GM08714 (cell line): ENCODE measurements around the gene CCN5.
"Not testable (repeated sequence)": the region's sequence is repeated elsewhere in the genome, so short reads cannot be mapped to it uniquely, and the experiment has no call there.

ENCODE experiments used
- H3K4me3 ChIP-seq: fragments of 200-500 bp; sonication (Bioruptor generic); 2 replicates; pipeline ENCODE4 v1.5.1; 2014; ENCODE audit warnings: mild to moderate bottlenecking, low read length, inconsistent platforms
- ZNF274 ChIP-seq: IDR thresholded peaks from 2 replicates; pipeline ENCODE4 v1.6.1; 2012; ENCODE audit warnings: mild to moderate bottlenecking, low read depth, low read length

The CCN5 gene

DNA sequence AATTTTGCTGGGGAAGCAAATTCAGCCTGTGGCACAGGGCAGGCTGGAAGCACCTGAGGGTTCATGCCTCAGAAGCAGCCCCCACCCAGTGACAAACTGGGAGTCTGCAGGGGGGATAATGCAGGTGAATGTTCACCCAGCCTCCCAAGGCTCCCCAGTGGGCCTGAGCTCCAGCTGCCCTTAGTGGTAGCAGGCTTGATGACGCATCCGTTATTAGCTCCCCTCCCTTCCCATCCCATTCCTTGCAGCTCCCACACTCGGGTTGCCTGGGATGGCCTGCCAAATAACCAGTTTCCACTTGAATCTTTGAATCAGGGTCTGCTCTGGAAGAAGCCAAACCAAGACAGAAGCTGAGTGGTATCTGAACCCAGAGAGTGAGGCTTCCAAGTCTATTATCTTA is 46.3 kb downstream of the CCN5 start:
- no peak for TF ChIP-seq ZNF274
- H3K4me3 ChIP-seq: no peak overlapping the region

DNA sequence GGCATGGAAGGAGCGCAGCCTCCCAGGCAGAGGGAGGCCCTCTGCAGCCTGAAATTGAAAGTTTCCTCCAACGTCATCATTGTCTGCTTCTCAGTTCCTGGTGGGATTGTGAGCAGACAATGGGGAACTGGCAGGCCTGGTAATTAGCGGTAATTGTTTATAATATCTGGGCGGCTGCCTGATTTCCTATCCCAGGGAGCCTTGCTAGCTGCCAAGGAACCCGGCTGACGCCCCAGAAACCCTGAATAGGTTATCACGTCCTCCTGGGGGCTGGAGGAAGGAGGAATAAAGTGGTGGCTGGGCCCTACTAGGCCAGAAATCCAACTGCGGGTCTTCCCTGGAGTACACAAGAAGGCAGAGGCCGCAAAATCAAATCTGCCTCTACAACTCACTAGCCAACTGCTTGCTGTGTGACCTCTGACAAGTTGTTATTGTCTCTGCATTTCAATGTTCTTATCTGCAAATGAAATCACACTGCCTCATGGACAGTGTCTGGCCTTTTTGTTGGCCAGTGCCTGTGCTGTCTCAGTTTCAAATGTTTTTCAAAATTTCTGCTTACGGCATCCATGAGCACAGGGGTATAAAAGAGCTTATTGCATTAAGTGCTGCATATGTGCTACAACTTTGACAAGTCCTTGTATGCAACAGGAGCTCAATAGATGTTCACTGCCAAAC is 47.4 kb downstream of the CCN5 start:
- no peak for TF ChIP-seq ZNF274
- H3K4me3 ChIP-seq: no peak overlapping the region

DNA sequence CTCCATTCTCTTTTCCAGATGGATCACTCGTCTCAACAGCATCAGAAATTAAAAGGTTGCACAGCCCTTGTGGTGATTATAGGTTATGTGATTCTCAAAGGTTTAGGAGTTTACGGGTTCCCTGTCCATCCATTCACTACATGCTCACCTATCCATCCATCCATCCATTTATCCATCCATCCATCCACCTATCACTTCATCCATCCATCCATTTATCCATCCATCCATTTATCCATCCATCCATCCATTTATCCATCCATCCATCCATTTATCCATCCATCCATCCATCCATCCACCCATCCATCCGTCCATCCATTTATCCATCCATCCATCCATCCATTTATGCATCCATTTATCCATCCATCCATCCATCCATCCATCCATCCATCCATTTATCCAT is 48.6 kb downstream of the CCN5 start:
- H3K4me3 ChIP-seq: not testable (repeated sequence)

DNA sequence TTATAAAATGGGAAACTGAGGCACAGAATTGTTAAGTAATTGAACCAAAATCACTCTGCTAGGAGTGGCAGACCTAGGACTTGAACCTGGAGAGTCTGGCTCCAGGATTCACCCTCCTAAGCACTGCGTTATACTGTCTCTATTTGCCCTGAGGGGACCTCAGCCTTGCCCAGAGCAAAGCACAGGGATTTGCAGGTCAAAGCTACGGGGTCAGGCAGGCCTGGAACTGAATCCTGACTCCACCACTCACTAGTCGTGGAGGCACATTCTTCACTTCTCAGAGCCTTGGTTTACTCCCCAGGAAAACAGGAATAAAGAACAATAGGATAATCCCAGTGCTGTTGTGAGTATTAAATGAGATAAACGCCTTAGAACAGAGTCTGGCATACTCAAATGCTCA is 49.9 kb downstream of the CCN5 start:
- H3K4me3 ChIP-seq: no peak overlapping the region
- no peak for TF ChIP-seq ZNF274

DNA sequence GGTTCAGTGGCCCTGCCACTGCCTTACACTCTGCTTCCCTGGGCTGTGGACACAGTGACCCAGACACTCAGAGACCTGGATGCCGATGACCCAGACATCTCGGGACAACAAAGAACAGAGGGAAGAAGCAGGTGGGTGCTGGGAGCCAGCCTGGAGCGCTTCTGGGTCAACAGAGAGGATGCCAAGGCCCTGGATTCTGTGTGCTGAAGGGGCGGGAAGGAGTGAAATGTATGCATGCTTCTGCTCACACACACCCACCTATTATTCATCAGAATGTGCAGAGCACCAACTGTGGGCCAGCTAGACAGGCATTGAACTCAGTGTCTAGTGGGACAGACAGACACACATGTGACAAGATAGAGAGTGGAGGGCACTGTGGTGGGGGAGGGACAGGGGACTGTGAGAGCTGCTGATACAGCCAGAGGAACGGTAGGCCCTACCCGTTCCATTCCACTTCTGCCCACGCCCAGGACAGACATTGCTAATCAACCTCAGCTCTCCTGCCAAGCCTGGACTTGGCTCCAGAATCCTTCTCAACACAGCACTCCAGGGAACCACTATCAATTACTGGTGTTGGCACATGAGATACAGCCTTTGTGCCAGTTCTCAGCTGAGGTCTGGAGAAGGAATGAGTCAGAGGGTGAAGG is 50.7 kb downstream of the CCN5 start:
- no peak overlapping the region for H3K4me3 ChIP-seq
- no peak for TF ChIP-seq ZNF274

DNA sequence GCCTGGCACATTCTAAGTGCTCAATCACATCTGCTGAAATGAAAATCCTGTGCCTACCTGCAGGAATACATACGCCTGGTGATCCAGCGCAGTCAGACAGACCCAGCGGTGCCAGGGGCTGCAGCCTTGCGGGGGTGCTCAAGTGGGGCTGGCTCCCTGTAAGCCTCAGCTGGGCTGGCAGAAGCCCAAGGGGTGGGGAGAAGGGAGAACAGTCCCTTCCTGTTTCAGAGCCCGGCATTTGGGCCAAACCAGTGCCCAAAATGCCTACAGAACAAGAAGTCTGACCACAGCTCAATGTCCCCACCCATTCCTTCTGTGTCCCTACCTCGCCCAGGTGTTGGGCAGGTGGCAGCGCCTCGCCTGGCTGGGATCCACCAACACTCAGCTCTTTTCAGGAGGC is 53.1 kb downstream of the CCN5 start:
- TF ChIP-seq ZNF274: no peak
- no peak overlapping the region for H3K4me3 ChIP-seq

DNA sequence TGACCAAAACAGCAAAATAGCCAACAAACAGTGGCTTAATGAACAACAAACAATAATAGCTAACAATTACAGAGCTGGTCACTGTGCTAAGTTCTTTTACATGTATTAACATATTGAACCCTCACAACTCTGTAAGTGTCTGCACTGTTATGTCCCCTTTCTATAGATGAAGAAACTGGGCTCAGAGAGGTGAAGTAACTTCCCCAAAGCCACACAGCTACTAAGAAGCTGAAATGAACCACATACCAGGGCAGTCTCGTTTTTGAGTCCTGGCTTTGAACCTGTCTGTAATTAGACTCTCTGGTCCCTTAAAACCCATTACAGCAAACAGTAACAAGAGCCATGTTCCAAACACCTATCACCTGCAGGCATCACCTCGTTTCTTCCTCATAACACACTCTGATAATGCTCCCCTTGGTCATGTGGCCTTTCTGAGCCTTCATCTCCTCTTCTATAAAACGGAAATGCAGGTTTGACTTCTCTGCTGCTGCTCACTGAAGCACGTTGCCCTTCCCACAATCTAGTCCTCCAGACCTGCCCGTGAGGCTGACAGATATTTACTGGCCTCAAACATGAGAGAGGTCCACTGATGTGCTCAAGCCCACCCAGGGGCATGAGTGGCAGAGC is 53.8 kb downstream of the CCN5 start:
- no peak for TF ChIP-seq ZNF274
- H3K4me3 ChIP-seq: no peak overlapping the region

DNA sequence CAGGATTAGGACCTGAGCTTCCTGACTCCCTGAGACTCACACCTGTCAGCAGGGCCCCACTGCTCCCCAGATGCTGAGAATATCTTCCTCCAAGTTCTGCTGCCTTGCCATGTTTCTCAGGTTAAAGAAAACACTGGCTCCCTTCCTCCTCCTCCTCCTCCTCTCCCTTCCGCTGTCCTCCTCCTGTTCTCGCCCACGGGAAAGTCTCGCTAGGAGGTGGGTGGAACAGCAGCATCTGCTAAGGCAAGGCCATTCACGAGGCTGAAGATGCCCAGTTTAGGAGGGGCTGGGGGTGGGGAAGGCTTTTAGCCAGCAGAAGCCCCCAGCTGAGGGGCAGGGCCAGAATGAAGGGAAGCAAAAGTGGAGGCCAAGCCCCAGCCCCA is 54.3 kb downstream of the CCN5 start:
- TF ChIP-seq ZNF274: no peak
- H3K4me3 ChIP-seq: no peak overlapping the region

DNA sequence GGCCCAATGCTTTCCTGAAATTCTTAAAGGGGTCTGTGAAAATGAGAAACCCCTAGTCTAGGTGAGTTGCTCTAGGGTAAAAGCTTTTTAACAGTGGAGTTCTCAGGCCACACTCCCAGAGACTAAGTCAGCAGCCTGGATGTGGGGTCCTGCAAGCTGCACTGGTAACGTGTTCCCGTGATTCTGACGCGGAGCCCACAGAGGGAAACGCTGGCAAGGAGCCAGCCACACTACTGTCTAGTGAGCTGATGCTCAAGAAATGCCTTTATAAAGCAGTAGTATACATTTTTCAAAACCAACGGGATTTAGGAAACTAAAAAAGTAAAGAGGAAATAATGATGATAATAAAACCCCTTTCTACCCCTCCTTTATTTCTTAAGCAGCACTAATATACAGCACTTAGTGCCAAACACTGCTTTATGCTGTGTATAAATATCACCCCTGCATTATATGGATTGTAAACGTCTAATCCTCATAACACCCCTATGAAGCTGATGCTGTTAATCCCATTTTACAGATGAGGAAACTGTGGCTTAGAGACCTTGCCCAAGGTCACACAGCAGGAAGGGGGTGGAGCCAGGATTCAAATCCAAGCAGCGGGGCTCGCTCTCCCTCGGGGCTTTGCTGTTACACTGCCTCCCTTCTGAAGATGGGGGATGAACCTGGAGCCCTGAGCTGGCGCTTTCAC is 55.5 kb downstream of the CCN5 start:
- TF ChIP-seq ZNF274: no peak
- H3K4me3 ChIP-seq: no peak overlapping the region

DNA sequence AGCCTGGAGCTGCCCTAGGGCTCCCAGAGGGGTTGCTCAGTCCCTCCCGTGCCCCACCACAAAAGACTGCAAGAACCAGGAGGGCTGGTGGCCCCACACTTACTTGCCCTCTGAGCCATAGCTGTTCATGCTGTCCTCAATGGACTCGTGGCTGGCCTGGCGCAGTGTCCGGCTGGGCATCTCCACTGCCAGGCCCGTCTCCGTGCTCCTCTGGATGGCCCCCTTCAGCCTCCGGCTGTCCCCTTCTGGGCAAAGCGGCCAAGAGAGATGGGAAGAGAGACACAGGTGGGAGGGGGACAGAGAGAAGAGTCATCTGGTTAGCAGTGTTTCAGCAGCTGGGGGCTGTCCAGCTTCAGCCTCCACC is 56.0 kb downstream of the CCN5 start:
- TF ChIP-seq ZNF274: no peak
- no peak overlapping the region for H3K4me3 ChIP-seq

DNA sequence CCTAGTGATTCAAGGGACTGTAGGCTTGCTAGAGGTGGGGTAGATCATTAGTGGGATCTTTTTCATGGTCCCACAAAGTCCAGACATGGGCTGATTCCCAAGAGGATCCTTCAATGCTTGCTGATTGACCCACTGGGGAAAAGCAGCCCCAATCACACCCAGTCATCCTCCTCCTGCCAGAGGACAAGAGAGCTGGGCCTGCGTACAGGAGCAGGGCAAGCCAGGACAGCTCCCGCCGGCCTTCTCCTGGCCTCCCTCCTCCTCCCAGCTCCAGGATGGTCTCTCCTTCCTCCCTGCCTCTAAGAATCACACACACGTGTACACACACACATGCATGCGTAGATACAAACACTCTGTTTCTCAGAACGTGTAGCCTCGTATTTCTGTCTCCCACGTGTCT is 57.5 kb downstream of the CCN5 start:
- TF ChIP-seq ZNF274: no peak

DNA sequence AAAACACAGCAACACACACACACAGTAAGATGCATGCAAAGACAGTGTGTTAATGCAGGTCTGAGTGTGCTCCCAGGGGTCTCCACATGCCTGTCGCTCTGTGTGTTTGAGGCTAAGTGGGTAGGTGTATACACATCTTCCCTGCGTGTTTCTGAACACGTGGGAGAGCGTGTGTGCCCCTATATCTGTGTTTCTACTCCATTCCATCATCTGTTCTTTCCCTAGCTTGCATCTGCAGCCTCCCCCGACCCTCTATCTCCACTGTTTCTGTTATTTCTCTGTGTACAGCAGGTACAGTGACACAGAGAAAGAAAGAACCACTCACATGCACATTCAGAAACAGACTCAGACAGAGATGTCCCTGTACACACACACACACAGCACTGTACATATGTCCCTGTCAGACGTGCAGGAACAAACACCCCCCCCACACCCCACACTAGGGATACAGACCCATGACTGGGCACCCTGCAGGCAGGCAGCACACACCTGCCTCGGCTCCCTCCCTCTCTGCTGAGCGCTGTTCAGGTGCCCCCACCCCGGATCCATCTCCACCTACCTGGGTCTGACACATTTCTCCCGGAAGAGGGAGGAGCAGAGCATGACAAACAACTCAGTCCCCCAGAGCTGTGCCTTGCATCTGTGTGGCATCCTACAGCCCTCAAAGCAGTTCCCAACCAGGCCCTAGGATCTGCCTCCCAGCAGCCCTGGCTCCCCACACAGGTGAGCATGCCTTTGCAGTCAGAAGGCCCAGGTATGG is 58.1 kb downstream of the CCN5 start:
- no peak for TF ChIP-seq ZNF274
- no peak overlapping the region for H3K4me3 ChIP-seq

More for the DNA sequence above, 57.5 kb downstream of the CCN5 start:
- no peak overlapping the region for H3K4me3 ChIP-seq

DNA sequence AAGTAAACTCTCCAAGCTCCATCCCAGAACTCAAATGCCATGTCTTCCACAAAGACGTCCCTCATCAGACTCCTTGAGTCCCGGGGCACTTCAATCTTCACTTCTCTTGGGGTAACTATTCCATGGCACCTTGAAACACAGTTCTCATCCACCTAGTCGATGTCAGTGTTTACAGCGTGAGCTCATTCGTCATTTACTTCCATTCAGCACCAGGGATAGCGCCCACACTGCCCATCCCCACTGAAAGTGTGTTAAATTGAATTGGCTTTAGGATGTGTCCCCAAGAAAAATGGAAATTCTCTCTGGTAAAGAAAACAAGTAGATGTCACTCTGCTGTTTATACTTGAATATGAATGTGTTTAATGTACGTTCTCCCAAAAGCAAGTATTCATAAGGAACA is 61.8 kb downstream of the CCN5 start:
- no peak overlapping the region for H3K4me3 ChIP-seq
- no peak for TF ChIP-seq ZNF274
